Stimulated activated CD8-positive, alpha-beta memory T cell treated with anti-CD3 and anti-CD28 coated beads, Interleukin-12 subunit alpha, Interleukin-12 subunit beta, amount 100 ng/mL, for 24 hours (primary cell): ENCODE data around the gene ALB.

ENCODE experiments used
- DNase-seq: peaks from one replicate; pipeline ENCODE4 v3.0.0-alpha.2; 2020; ENCODE audit errors: extremely low read depth

Gene ALB

DNA sequence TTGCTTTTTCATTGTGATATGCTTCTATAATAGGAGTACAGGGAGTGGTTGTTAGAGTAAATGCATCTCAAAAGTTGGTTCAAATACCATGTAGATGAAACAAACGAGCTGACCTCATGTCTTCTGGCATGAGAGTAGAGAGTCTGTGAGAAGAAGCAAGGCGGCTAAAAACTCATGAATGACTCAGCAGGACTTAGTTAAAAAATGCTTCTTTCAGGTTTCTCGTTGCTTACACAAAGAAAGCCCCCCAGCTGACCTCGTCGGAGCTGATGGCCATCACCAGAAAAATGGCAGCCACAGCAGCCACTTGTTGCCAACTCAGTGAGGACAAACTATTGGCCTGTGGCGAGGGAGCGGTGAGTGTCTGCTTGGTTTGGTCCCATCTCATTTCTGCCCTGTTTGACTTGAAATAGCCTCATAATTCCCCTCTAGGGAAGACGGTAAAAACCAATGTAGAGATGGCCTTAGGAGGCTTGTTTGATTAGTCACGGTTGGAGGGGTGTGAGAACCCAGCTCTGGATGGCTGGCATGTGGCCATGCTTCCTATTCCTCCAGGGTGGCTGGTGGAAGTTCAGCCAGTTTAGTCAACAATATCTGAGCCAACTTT lies 46.4 kb downstream of the ALB start:
- DNase-seq = no peak

- no peak for DNase-seq
These were observed 47.3 kb downstream of the ALB start for GRCh38 chr4:73451404-73451803.

GRCh38 chr4:73451981-73452747 lies 48.1 kb downstream of the ALB start:
- no peak for DNase-seq

GRCh38 chr4:73452953-73453700 lies 49.0 kb downstream of the ALB start:
- DNase-seq = no peak

DNA sequence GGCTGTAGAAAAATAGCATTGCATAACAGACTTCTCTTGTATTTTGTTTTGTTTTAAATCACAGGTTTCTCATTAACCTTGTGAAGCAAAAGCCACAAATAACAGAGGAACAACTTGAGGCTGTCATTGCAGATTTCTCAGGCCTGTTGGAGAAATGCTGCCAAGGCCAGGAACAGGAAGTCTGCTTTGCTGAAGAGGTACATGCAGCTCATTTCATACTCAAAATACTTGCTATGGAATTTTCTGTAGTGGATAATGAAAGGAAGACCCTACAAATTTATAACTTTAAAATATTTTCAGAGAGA lies 49.6 kb downstream of the ALB start:
- no peak for DNase-seq

- no peak for DNase-seq
These were observed 50.8 kb downstream of the ALB start for GRCh38 chr4:73454920-73455319.

GRCh38 chr4:73456177-73457022 lies 52.3 kb downstream of the ALB start:
- DNase-seq = no peak

- DNase-seq = no peak
These were observed 54.3 kb downstream of the ALB start for GRCh38 chr4:73458184-73459047.

DNA sequence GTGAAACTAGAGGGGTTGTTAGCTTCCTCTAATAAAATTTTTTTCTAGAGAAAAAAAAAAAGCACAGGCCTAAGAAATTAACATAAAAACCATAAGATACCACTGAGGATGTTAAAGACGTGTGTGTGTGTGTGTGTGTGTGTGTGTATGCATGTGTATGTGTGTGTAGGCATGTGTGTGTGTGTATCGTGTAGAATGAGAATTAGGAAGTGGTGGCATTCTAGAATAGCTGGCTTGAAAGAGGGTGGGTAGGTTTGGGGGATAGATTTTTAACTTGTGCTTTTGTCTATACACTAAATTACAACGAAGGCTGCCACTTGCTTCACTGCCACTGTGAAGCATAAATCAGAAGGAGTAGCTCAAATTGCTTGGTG lies 54.9 kb downstream of the ALB start:
- no peak for DNase-seq

- no peak for DNase-seq
These were observed 56.9 kb downstream of the ALB start for GRCh38 chr4:73460913-73461522.

DNA sequence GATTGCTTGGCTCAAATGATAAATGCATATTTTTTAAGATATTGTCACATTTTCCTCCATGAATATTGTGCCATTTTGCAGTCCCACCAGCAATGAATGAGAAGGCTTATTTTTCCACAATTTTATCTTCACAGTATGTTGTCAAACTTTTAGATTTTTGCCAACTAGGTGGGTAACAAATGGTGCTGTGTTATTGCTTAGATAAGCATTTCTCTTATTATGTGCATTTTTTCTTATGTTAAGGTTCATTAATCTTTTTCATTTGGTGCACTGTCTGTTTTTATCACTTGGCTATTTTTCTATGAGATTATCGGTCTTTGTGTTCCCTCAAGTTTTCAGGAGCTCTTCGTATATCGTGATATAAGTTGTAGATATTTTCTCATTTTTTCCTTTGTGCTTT lies 64.1 kb downstream of the ALB start:
- DNase-seq = no peak

DNA sequence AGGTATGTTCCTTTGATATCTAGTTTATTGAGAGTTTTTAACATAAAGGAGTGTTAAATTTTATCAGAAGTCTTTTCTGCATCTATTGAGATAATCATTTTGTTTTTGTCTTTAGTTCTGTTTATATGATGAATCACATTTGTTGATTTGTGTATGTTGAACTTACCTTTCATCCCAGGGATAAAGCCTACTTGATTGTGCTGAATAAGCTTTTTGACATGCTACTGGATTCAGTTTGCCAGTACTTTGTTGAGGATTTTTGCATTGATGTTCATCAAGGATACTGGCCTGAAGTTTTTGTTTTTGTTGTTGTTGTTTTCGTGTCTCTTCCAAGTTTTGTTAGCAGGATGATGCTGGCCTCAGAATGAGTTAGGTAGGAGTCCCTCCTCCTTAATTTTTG lies 66.6 kb downstream of the ALB start:
- no peak for DNase-seq
